Skeletal muscle cell (primary cell): ENCODE results near the gene POU2F1.
A peak's percentile ranks its signal among the peaks of the same experiment; 100 is the strongest.
"Not testable (repeated sequence)": the region's sequence is repeated elsewhere in the genome, so short reads cannot be mapped to it uniquely, and the experiment has no call there.

Experiments
- DNase-seq: peaks from one replicate; pipeline ENCODE4 v3.0.0-alpha.2; 2010; ENCODE audit warnings: low read depth
- H3K4me3 ChIP-seq: 2 replicates; pipeline ENCODE4 v1.5.1; 2011; ENCODE audit warnings: low read depth, mild to moderate bottlenecking, control low read depth, low read length, moderate library complexity

Gene POU2F1

DNA sequence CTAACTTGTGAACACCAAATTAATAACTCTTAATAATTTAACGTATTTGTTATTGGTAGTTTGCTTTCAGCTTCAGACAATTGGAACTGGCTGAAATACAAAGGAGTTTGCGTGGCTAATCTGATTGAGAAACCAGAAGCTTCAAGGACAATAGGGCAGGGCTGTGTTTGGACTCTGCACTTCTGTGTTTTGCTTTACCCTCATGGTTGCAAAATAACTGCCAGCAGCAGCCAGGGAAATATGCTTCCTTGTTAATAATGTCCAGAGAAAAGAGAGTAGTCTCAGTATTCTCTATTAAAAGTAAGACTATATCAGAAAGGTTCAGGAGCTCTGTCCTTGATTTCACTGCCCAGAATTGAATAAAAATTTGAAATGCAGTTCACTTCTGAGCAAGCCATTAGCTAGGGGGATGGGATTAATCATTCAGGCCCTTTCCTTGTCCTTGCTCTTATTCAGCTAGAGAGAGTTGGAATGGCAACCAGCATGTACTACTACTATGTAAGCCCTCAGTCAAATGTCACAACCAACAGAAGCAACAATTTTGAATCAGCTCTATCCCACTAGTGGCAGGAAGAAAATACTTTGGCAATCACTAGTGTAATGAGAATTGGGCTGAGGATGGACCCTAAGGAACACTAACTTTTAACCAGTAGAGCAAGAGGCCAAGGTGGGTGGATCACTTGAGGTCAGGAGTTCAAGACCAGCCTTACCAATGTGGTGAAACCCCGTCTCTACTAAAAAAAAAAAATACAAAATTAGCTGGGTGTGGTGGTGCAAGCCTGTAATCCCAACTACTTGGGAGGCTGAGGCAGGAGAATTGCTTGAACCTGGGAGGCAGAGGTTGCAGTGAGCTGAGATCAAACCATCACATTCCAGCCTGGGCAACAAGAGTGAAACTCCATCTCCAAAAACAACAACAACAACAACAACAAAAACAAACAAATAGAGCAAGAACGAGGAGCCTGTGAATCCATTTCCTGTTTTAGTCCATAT is 76.8 kb downstream of the POU2F1 start:
- peak; percentile 13 for DNase-seq
- H3K4me3 ChIP-seq, result no peak overlapping the region

DNA sequence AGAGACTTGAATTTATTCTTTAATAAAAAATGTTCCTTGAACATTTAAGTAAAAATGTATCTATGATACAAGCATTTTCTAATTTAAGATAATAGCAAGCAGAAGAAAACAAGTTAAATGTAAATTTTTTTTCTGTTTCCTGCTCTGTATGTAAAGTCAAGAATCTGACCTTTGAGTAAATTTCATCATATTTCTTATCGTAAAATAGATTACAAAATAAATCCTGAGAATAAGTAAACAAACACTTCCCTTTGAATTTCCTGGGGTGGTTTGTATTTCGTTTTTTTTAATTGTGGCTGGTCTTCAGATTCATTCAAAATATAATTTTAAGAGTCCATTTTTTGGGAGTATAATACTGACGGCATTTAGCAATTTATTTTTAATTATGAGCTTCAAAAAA is 77.6 kb downstream of the POU2F1 start:
- DNase-seq, result no peak
- H3K4me3 ChIP-seq, result no peak overlapping the region

DNA sequence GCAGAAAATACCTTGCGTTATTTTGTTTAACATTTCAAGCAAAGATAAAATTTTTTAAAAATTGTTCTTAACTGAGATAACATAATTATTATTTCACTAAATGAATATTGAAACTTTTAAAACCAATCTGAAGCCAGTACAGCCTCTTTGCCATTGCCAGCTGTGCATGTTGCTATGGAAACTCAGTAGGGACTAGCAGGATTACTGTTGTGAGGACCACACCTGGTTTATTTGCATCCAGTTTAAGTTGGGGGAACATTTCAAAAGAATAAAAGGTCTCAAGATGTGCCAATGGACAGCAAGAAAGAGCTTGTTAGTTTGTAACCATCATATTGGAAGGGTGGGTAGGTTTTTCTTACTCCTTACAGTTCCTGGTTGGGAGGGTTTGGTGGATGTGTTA is 80.7 kb downstream of the POU2F1 start:
- DNase-seq, result no peak
- no peak overlapping the region for H3K4me3 ChIP-seq

DNA sequence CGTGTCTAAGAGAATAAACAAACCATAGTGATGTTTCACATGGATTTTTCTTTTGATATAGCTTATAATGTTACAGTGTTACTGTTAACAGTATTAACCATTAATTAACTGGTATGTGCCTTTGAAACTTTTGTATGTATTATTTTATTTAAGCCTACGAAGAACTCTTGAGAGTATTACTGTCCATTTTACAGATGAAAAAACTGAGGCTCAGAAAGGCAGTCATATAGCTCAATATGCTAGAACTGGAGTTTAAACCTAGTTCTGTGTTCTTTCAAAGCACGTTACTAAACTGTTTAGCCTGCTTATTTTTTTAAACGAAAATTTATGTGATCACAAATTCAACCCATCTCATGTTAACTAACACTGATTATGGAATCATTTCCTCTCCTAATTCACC is 83.5 kb downstream of the POU2F1 start:
- H3K4me3 ChIP-seq, result no peak overlapping the region
- DNase-seq, result no peak

DNA sequence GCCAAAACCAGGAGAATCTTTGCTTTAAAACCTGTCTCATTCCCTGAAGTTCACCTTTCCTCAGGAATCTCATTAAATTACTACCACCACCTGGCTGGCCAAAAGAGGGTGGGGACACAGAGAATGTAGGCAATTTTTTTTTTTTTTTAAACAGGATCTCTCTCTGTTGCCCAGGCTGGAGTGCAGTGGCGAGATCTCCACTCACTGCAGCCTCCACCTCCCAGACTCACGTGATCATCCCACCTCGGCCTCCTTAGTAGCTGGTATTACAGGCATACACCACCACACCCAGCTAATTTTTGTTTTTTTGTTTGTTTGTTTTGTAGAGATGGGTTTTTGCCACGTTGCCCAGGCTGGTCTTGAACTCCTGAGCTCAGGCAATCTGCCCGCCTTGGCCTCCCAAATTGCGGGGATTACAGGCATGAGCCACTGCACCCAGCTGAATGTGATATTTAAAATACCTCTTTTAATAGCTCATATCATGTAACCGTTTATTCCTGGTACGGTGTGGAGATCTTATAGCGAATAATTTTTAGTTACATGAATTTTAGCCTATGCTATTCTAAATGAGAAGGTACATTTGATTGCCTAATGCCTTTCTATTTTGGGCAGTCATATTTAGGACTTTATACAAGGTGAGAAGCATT is 84.5 kb downstream of the POU2F1 start:
- no peak overlapping the region for H3K4me3 ChIP-seq
- no peak for DNase-seq

DNA sequence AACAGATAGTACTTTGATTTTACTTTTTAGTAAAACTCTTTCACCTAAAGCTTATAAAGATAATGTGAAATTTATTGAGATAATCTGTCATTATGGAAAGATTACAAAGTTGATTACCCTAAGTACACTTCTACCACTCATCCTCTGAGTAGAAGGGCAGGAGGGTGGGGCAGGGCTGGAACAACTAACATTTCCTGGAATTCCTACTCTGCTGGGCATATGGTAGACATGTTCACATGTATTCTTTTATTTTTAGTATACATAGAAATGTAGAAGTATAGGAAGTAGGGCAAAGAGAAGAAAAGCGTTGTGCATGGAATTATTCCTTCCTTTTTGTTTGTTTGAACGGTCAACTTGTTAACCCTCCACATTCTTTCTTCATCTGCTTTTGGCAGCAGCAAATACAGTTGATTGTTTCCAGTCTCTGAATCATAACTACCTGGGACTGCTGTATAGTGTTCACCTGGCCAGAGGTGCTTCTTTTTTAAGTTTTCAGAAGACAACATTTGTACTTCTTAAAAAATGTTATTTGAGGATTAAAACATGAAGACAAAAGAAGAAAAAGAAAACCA is 85.1 kb downstream of the POU2F1 start:
- H3K4me3 ChIP-seq, result no peak overlapping the region
- no peak for DNase-seq

DNA sequence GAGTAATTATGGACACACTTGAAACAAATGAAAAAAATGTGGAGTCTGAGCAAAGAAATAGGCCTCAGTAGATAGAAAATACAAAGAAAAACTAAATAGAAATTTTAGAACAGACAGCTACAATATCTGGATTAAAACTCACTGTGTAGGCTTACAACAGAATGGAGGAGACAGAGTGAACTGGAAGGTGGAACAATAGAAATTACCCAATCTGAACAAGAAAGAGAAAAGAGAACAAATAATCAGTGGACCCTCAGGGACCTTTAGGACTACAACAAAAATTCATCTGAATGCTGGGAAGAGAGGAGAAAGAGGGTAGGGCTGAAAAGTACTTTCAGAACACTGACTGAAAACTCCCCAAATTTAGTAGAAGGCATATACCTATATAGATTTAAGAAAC is 90.0 kb downstream of the POU2F1 start:
- H3K4me3 ChIP-seq, result no peak overlapping the region
- DNase-seq, result no peak

DNA sequence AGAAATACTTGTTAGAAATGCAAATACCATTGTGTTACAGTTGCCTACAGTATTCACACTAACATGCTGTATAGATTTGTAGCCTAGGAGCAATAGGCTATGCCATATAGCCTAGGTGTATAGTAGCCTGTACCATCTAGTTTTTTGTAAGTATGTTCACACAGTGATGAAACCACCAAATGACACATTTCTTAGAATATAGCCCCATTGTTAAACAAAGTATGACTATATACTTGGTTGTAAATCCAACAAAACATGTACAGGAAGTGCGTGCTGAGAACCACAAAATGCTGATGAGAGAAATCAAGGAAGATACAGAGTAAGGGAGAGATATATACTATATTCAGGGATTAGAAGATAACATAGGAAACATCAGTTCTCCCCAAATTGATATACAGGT is 92.2 kb downstream of the POU2F1 start:
- no peak overlapping the region for H3K4me3 ChIP-seq
- no peak for DNase-seq

DNA sequence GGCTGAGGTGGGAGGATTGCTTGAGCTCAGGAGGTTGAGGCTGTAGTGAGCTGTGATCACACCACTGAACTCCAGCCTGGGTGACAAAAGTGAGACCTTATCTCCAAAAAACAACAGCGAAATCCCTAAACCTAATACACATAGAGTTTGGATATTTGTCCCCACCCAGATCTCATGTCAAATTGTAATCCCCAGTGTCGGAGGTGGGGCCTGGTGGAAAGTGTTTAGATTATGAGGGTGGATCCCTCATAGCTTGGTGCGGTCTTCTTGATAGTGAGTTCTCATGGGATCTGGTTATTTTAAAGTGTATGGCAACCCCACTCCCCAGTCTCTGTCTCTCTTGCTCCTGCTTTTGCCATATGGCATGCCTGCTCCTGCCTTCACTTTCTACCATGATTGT is 94.0 kb downstream of the POU2F1 start:
- DNase-seq, result no peak
- H3K4me3 ChIP-seq, result no peak overlapping the region

DNA sequence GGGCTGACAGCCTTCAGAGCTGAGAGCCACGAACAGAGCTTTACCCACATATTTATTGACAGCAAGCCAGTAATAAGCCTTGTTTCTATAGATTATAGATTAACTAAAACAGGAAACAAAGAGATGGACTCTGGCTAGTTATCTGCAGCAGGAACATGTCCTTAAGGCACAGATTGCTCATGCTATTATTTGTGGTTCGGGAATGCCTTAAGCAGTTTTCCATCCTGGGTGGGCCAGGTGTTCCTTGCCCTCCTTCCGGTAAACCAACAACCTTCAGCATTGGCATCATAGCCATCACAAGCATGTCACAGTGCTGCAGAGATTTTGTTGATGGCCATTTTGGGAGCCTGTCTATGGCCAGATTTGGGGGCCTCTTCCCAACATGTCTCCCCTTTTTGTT is 96.8 kb downstream of the POU2F1 start:
- no peak for DNase-seq
- no peak overlapping the region for H3K4me3 ChIP-seq

DNA sequence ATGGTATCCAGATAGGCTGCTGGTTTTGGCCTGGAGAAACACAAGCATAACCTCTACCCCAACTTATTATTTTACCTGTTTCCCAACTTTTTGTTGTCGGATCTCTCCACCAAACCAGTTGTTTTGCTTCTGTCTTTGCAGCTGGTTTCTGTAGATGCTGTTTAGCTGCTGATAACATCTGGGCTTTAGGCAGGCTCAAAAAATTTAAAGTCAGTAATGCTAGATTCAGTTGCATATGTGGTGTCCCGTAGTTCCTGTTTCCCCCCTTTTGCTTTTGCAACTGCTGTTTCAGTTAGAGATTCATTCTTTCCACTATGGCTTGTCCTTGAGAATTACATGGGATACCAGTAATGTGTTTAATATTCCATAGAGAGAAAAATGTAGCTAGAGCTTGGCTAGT is 98.5 kb downstream of the POU2F1 start:
- DNase-seq, H3K4me3 ChIP-seq: not testable (repeated sequence)

DNA sequence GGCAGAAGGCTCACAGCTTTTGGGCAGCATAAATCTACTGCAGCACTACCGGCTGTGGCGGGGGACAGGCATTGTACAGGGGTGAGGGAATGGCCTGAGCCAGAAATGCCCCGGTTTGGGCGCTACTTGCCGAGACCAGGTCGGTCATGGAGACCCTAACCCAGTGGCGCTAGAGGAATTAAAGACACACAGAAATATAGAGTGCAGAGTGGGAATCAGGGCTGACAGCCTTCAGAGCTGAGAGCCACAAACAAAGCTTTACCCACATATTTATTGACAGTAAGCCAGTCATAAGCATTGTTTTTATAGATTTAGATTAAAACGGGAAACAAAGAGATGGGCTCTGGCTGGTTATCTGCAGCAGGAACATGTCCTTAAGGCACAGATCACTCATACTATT is 101.8 kb downstream of the POU2F1 start:
- no peak overlapping the region for H3K4me3 ChIP-seq
- no peak for DNase-seq

DNA sequence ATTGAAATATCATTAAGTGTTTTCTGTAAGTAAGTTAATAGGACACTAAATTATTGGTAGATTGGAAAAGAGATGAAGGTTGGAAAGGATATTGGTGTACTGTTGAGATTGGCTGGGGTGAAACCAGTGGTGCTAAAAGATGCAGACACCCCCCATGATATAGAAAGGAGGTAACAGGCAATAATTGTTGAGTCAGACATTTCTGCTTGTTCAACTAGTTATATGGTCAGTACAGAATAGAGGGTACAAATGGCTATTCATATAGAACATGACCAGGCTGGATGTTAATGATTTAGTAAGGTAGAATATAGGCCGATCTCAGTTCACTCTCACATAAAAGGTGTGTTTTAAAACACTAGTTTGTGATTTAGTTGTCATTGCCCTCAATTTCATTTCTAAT is 104.5 kb downstream of the POU2F1 start:
- no peak overlapping the region for H3K4me3 ChIP-seq
- DNase-seq, result no peak

DNA sequence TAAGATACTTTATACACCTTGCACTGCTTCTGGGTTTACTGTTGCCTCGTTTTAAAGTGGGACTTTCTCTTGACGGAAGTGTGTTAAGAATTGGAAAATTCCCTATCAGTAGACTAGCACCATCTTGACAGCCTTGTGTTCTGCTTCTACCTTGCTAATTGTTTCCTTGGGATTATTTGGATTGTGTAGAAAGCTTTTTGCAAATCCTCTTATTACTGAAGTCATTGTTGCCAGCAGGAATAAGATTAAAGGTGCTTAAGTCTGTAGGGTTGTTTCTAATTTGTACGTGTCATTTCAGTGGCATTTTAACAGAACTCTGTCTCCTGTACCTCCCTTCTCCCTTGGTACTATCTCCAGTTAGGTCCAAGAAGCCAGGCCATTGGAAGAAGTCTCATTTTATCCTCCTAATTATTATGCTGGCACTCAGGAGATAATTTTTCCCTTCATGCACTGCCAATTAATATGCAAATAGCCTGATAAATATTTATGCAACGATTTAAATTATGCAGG is 107.7 kb downstream of the POU2F1 start:
- no peak overlapping the region for H3K4me3 ChIP-seq
- no peak for DNase-seq

DNA sequence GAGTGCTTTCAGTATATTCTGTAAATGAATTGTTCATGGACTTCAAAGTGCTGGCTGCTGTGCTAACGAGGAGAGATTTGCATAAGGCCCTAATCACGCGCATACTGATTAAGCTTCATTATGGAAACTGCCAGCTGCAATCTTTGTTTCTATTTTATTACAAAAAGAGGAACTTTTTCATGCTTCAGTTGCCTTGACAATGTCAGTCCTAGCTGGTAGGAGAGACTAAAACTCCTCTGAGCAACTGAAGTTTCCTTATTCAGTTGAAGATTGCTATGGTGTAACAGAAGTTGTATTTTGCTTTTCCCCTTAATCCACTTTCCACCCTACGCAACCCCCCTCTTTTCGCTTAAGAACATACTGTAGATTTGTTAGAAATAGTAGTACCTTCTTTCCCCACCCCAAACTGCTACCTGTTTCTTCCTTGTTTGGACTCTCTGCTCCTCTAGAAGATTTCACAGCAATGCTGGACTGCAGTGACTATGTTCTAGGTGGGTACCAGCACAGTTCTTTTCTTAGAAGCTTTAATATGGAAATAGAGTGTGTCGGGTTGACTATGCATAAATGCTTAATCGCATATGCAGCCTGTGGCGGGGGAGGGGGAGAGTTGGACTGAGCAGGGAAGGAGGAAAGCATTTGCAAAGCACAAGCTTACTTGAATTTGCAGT is 108.3 kb downstream of the POU2F1 start:
- no peak for DNase-seq
- H3K4me3 ChIP-seq, result no peak overlapping the region

DNA sequence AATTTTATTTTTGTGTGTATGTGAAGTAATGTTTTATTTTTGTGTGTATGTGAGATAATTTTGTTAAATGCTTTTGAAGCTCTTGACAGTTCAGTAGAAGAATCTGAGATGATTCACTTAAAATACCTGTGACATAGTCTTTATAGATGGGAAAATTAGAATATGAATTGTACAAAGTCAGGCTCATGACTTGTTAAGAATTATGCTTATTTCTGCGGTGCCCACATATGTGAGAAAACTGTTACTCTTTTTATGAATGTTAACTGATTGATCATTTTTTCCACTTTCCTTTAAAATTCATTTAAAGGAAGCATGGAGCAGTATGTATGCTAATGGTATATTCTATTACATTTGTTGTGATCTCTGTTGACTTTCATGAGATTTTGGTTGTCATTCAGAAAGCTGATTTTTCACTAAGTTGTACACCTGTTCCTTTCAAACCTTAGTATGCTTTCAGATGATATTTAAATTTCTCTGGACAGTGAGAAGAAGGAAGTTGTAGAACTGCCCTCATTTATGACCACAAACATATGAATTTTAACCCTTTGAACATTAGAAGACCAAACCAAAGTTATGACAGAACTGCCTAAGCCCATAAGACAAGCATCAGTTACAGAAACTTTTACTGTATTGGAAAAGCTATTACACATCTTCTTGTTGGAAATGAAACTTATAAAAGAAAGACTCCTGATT is 110.1 kb downstream of the POU2F1 start:
- DNase-seq, result no peak
- no peak overlapping the region for H3K4me3 ChIP-seq

DNA sequence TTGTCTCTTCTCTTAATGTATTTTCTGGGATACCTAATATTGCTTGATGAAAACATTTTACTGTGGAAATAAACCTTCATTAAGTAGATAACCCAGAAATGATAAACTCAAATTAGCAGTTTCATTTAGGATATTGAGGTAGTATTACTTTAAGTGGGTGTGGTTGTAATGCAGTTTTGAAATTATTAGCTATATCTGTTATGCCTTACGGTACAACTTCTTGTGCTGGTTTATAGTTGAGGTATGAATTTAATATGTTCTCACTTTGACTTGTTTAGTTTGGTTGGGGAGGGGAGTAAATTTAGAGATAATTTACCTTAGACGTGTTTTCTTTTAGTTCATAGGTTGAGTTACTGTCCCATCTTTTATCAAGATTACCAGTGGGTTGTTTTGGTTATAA is 111.0 kb downstream of the POU2F1 start:
- no peak for DNase-seq
- H3K4me3 ChIP-seq, result no peak overlapping the region

DNA sequence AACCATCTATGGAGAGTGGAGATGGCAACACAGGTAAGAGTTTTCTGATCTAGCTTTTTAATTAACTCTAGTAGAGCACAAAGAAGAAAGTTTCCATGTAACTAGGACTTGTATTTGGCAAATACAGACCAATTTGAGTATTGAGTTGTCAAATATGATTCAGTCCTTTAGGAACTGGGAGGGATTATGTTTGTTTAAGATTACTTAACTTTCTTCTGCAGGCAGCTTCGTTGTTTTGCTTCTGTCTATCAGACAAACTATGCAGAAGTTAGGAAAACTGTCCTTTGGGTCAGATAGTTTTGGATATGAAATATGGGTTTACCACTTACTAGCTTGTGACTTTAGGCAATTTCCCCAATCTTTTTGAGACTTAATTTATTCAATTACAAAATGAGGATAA is 111.8 kb downstream of the POU2F1 start:
- no peak for DNase-seq
- no peak overlapping the region for H3K4me3 ChIP-seq

DNA sequence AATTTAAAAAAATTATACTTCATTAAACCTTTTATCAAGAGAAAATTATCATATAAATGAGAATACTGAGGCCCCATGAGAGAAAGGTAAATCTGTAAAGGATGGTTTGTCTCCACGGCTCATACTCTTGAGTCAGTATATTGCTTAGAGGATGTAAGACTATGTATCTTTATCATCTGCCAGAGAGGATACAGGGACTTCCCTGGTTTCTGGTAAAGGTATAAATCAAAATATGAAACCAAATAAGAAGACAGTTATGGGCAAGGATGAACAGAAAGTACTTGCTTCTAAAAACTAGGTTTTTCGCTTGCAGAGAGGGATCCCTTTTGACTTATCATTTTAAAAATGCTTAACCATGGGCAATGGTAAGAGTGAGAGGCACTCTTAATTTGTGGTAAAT is 112.4 kb downstream of the POU2F1 start:
- no peak overlapping the region for H3K4me3 ChIP-seq
- no peak for DNase-seq
